CD4-positive, alpha-beta T cell (primary cell): ENCODE results near the gene DMRTC2. TPM values are rescaled to one million over a fixed set of nuclear protein-coding genes. Genes with fewer than 3 reads are reported as not detected.

ENCODE experiments used
- ATAC-seq: fragments of 200-7000 bp; cut with Tn5 transposase; one replicate; pipeline ENCODE4 v1.10.0; 2022; ENCODE audit warnings: mild to moderate bottlenecking; ENCODE audit not compliant: poor library complexity
- CTCF ChIA-PET: fragments of 350-600 bp; sonication (Branson Sonifier 250); formaldehyde crosslinking; loops from one replicate; lab custom pipeline; 2021; ENCODE audit warnings: antibody characterized with exemption, inconsistent platforms; lab: Charles Lee
- POLR2A ChIA-PET: fragments of 350-600 bp; sonication (Branson Sonifier 250); formaldehyde crosslinking; loops from one replicate; lab custom pipeline; 2021; ENCODE audit warnings: antibody characterized with exemption, inconsistent platforms; lab: Charles Lee
- DNase-seq, 14 experiments: peaks; one replicate each; pipeline ENCODE4 v3.0.0-alpha.2; 2013 to 2020; ENCODE audit warnings: mixed read lengths in 2 of 14
- H3K27ac ChIP-seq, 2 donors: one replicate each; pipeline versions ENCODE4 v1.5.1 to v1.7.0; 2013; ENCODE audit warnings: low read length in 2 of 2, low read depth in 1 of 2, mild to moderate bottlenecking in 1 of 2
- H3K27me3 ChIP-seq, 2 experiments: 1 replicate in 1 of 2; 2 replicates in 1 of 2; pipeline versions ENCODE4 v1.6.1 to v1.7.0; 2013; ENCODE audit warnings: low read length in 2 of 2, control low read depth in 1 of 2, mild to moderate bottlenecking in 1 of 2, moderate library complexity in 1 of 2; ENCODE audit not compliant: insufficient read depth in 2 of 2, control insufficient read depth in 1 of 2
- H3K36me3 ChIP-seq: one replicate; pipeline ENCODE4 v1.6.1; 2013; ENCODE audit warnings: low read length, control low read depth; ENCODE audit not compliant: insufficient read depth
- H3K4me1 ChIP-seq: one replicate; pipeline ENCODE4 v1.6.1; 2013; ENCODE audit warnings: low read length, control low read depth; ENCODE audit not compliant: insufficient read depth
- H3K4me3 ChIP-seq: one replicate; pipeline ENCODE4 v1.5.1; 2013; ENCODE audit warnings: mild to moderate bottlenecking, low read length, moderate library complexity
- H3K9me3 ChIP-seq, 2 experiments: 1 replicate in 1 of 2; 2 replicates in 1 of 2; pipeline versions ENCODE4 v1.6.1 to v1.7.0; 2013; ENCODE audit warnings: low read length in 2 of 2, mild to moderate bottlenecking in 2 of 2, control low read depth in 1 of 2, moderate library complexity in 1 of 2; ENCODE audit not compliant: control insufficient read depth in 1 of 2, insufficient read depth in 1 of 2
- H3K27ac Mint-ChIP-seq: one replicate; pipeline ENCODE4 v1.8.0; 2020; ENCODE audit warnings: mixed read lengths
- H3K27me3 Mint-ChIP-seq: one replicate; pipeline ENCODE4 v1.8.0; 2021; ENCODE audit warnings: mixed read lengths
- H3K36me3 Mint-ChIP-seq: one replicate; pipeline ENCODE4 v1.8.0; 2021; ENCODE audit warnings: low read depth, mixed read lengths
- H3K4me1 Mint-ChIP-seq: one replicate; pipeline ENCODE4 v1.8.0; 2021; ENCODE audit warnings: low read depth, mixed read lengths
- H3K4me3 Mint-ChIP-seq: one replicate; pipeline ENCODE4 v1.8.0; 2020; ENCODE audit warnings: mild to moderate bottlenecking, mixed read lengths
- H3K9me3 Mint-ChIP-seq: one replicate; pipeline ENCODE4 v1.8.0; 2020; ENCODE audit warnings: mixed read lengths
- CTCF ChIP-seq: fragments of 200-600 bp; IDR thresholded peaks from one replicate; pipeline ENCODE4 v1.8.0; 2022; ENCODE audit warnings: antibody characterized with exemption, mild to moderate bottlenecking
- intact Hi-C, 2 experiments: fragments of 100-400 bp; cut with DNase I in 1 of 2; cut with micrococcal nuclease in 1 of 2; formaldehyde crosslinking; loops; one replicate each; pipeline versions ENCODE4 v1.15.1 to v1.9.0; 2023 to 2025; cut with DNase I, micrococcal nuclease
- total RNA-seq, 174 experiments: library from RNA in 2 of 174; stranded (reverse) in 2 of 174; gene quantifications; one replicate each; pipeline ENCODE4 v1.2.3 and lab custom pipeline; 2021 to 2026

DMRTC2 gene
- total RNA-seq, 2 experiments from 2014 or later = not detected

- ATAC-seq = no peak
- peaks cover 0 to 7% of the 10 kb centered on the region in 2 experiments for H3K27me3 ChIP-seq
- no peaks in the 10 kb centered on the region for H3K4me1 ChIP-seq
- no peaks in the 10 kb centered on the region for H3K36me3 ChIP-seq
- DNase-seq = no peak
- intact Hi-C loops = no loop called here
- ChIA-PET POLR2A (no interaction called here), CTCF (interaction anchor here (0.9 kb wide), 1 partner anchor 22 kb away, joined by 3 read pairs; no protein-coding TSS in a partner anchor)
- Mint-ChIP-seq H3K27me3 (peaks cover 6% of the 10 kb centered on the region), H3K36me3 (no peaks in the 10 kb centered on the region), H3K4me3 (no peak overlapping the region), H3K27ac (no peak overlapping the region), H3K4me1 (peaks cover 14% of the 10 kb centered on the region), H3K9me3 (no peaks in the 10 kb centered on the region)
- no peak for TF ChIP-seq CTCF
- H3K4me3 ChIP-seq = no peak overlapping the region
- H3K9me3 ChIP-seq = no peaks in the 10 kb centered on the region
- H3K27ac ChIP-seq = no peak overlapping the region
Measured at GRCh38 chr19:41799444-41800000, 45.3 kb upstream of the DMRTC2 start.

- no peak for DNase-seq
- Histone ChIP-seq H3K27ac (no peak overlapping the region), H3K4me3 (no peak overlapping the region), H3K4me1 (no peaks in the 10 kb centered on the region), H3K27me3 (peaks cover 2 to 5% of the 10 kb centered on the region in 2 experiments), H3K36me3 (no peaks in the 10 kb centered on the region), H3K9me3 (no peaks in the 10 kb centered on the region)
- Mint-ChIP-seq H3K4me3 (no peak overlapping the region), H3K9me3 (no peaks in the 10 kb centered on the region), H3K4me1 (peaks cover 16% of the 10 kb centered on the region), H3K27me3 (no peaks in the 10 kb centered on the region), H3K27ac (no peak overlapping the region), H3K36me3 (no peaks in the 10 kb centered on the region)
- no peak for ATAC-seq
- TF ChIP-seq CTCF = no peak
- intact Hi-C loops = no loop called here
- ChIA-PET CTCF (interaction anchor here (1.5 kb wide), 1 partner anchor 8 kb away, joined by 5 read pairs; no protein-coding TSS in a partner anchor), POLR2A (no interaction called here)
Measured at GRCh38 chr19:41801031-41801430, 43.8 kb upstream of the DMRTC2 start.

DNA sequence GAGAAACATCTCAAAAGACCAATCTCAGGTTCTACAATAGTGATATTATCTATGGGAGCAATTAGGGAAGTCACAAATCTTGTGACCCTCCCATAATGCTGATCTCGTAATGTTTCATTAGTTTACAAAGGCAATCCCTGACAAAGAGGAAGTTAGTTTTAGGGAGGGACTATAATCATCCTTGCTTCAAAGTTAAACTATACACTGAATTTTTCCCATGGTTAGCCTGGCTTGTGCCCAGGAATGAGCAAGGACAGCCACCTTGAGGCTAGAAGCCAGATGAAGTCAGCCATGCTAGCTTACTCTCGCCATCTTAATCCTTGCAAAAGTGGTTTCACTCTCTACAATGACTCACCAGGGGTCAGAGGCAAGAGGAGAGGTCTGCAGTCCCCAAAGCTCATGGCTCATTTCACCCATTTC, 43.0 kb upstream of the DMRTC2 start:
- Mint-ChIP-seq H3K4me1 (peaks cover 16% of the 10 kb centered on the region), H3K4me3 (no peak overlapping the region), H3K27me3 (no peaks in the 10 kb centered on the region), H3K36me3 (no peaks in the 10 kb centered on the region), H3K9me3 (no peaks in the 10 kb centered on the region), H3K27ac (no peak overlapping the region)
- Histone ChIP-seq H3K4me1 (no peaks in the 10 kb centered on the region), H3K9me3 (no peaks in the 10 kb centered on the region), H3K27ac (no peak overlapping the region), H3K36me3 (no peaks in the 10 kb centered on the region), H3K4me3 (no peak overlapping the region), H3K27me3 (peaks cover 0 to 2% of the 10 kb centered on the region in 2 experiments)
- CTCF ChIA-PET = interaction anchor here (1.5 kb wide), 1 partner anchor 9 kb away, joined by 5 read pairs; no protein-coding TSS in a partner anchor
- peak in 2 of 14 experiments; percentile 36 to 43 for DNase-seq
- intact Hi-C loops = no loop called here
- ATAC-seq = no peak
- no peak for TF ChIP-seq CTCF
- POLR2A ChIA-PET = interaction anchor here (0.6 kb wide), 1 partner anchor 970 kb away, joined by 3 read pairs; no protein-coding TSS in a partner anchor
